ENCODE results near the gene HEMK1.

Gene HEMK1, protein sequence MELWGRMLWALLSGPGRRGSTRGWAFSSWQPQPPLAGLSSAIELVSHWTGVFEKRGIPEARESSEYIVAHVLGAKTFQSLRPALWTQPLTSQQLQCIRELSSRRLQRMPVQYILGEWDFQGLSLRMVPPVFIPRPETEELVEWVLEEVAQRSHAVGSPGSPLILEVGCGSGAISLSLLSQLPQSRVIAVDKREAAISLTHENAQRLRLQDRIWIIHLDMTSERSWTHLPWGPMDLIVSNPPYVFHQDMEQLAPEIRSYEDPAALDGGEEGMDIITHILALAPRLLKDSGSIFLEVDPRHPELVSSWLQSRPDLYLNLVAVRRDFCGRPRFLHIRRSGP

DNA sequence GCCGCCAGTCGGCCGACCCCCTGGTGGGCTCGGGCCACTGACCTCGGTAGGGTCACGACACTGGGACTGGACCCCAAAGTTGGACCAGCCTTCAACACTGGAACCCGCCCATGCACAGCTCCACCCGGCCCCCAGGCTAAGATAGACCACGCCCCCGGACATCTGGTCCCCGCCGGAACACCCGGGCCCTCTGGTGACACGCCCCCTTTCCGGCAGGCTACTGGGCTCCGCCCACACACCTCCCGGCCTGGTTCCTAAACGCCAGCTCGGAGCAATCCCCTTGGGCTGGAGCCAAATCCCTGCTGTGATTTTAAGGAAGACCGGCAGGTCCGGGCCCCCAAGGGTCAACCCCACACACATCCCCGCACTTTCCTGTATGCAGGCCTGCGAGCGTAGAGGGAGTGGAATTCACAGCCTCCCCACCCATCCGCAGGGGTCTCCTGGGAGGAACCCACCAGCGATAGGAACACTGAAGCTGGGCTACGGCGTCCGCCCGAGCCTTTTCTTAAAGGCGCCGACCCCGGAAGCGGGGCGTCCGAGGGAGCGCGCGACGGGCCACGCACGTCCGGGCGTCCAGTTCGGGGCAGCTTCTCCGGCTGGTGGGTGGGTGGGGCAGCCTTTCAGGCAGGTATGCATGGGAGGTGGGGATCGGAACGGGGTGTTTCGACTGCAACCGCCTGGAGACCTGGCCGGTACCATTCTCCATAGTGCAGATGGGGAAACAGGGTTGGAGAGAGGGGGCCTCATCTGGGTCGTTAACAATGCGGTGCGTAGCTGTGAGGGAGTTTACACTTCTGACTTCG, at the start of gene HEMK1:
Gene HEMK1, plus strand, starts transcription at position 576 of the 803 bp plus-strand sequence. CDS start 1,583 bp downstream, outside the sequence.
- peaks cover 0 to 16% (median 7%) of the 10 kb centered on the region in 3 donors for H3K36me3 ChIP-seq
- H3K27me3 ChIP-seq, result no peaks in the 10 kb centered on the region
- H3K4me3 ChIP-seq, result peak within 1 kb of the TSS; percentile 67 to 68
- H3K4me1 ChIP-seq, result peaks cover 0 to 38% (median 25%) of the 10 kb centered on the region in 4 donors
- intact Hi-C loops (cut with DNase I; ENCODE audit: low total_unique reads), result no loop called here
- peak; percentile 98 to 99 for DNase-seq
- TF ChIP-seq, protein P1, sequence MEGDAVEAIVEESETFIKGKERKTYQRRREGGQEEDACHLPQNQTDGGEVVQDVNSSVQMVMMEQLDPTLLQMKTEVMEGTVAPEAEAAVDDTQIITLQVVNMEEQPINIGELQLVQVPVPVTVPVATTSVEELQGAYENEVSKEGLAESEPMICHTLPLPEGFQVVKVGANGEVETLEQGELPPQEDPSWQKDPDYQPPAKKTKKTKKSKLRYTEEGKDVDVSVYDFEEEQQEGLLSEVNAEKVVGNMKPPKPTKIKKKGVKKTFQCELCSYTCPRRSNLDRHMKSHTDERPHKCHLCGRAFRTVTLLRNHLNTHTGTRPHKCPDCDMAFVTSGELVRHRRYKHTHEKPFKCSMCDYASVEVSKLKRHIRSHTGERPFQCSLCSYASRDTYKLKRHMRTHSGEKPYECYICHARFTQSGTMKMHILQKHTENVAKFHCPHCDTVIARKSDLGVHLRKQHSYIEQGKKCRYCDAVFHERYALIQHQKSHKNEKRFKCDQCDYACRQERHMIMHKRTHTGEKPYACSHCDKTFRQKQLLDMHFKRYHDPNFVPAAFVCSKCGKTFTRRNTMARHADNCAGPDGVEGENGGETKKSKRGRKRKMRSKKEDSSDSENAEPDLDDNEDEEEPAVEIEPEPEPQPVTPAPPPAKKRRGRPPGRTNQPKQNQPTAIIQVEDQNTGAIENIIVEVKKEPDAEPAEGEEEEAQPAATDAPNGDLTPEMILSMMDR (IDR thresholded peaks at IDR 0.05), result no peak
- H3K27ac ChIP-seq, result peak within 1 kb of the TSS; percentile 78 to 79
- H3K9me3 ChIP-seq, result no peaks in the 10 kb centered on the region

DNA sequence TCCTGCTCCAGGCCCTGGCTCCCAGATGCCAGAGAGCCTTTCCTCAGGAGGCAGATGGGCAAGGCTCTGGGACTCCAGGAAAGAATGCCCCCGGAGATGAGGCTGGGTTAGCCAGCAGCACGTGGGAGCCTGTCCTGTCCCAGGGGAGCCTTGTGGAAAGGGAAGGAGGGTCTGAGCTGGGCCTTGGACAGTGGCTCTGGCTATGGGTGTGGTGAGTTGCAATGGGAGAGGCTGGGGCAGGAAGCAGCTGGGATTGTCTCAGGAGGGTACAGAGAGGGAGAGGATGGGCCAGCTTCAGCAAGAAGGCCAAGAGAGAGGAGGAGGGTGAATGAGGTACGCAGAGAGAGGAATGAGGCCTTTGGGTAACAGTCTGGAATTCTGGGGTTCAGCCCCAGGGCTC, 48.5 kb upstream of the HEMK1 start:
- no peaks in the 10 kb centered on the region for H3K9me3 ChIP-seq
- DNase-seq, result no peak
- H3K4me1 ChIP-seq, result peaks cover 0 to 10% (median 7%) of the 10 kb centered on the region in 4 donors
- H3K36me3 ChIP-seq, result no peaks in the 10 kb centered on the region
- TF ChIP-seq, protein P1 (IDR thresholded peaks at IDR 0.05), result no peak
- H3K27me3 ChIP-seq, result peaks cover 0 to 8% of the 10 kb centered on the region in 2 donors
- H3K4me3 ChIP-seq, result no peak overlapping the region
- intact Hi-C loops (cut with DNase I; ENCODE audit: low total_unique reads), result no loop called here
- H3K27ac ChIP-seq, result no peak overlapping the region

DNA sequence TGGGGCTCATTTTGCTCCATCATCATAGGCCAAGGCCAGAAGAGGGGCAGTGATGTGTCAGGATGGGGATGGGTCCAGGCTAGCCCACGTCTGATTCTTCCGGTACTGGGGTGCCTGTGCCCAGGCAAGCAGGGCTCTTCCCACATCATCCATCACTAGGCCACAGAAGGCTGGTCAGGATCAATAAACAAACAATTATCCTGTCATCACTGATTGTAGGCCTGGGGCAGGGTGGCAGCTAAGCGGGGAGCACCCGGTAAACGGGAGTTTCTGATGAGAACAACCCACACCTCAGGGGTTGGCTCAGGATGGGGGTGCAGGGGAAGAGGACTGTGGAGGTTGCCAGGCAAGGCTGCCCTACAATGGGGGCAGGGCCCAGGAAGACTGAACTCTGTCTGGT, 47.8 kb upstream of the HEMK1 start:
- Histone ChIP-seq H3K4me1 (peaks cover 0 to 3% (median 1%) of the 10 kb centered on the region in 4 donors), H3K27ac (no peak overlapping the region), H3K9me3 (no peaks in the 10 kb centered on the region), H3K36me3 (no peaks in the 10 kb centered on the region), H3K4me3 (no peak overlapping the region), H3K27me3 (peaks cover 0 to 8% of the 10 kb centered on the region in 2 donors)
- TF ChIP-seq, protein P1 (IDR thresholded peaks at IDR 0.05), result no peak
- intact Hi-C loops (cut with DNase I; ENCODE audit: low total_unique reads), result no loop called here
- no peak for DNase-seq

DNA sequence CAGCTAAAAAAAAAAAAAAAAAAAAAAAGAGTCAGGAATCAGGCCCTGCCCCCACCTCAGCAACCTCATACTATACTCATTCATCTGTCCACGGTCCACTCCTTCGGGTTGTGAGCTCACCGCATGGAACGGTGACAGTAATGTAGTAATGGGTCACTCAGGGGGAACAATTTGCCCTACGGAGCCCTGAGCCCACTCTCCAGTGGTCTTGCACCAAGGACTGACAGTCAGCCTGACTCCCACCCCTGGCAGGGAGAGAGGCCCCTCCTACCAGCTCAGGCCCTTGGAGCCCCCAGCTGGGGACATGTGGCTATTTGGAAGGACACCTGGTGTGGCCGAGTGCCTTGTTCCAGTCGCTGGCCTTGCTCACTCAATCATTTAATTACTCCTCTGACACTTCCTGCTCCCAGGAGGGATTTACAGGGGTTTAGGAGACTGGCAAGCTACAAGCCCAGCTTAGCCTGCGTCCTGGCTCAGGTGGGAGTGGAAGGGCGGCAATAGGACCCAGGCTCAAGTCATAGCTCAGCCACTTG, 46.0 kb upstream of the HEMK1 start:
- Histone ChIP-seq H3K36me3 (no peaks in the 10 kb centered on the region), H3K4me3 (no peak overlapping the region), H3K9me3 (no peaks in the 10 kb centered on the region), H3K27me3 (peaks cover 0 to 8% of the 10 kb centered on the region in 2 donors), H3K4me1 (no peaks in the 10 kb centered on the region), H3K27ac (no peak overlapping the region)
- TF ChIP-seq, protein P1 (IDR thresholded peaks at IDR 0.05), result no peak
- intact Hi-C loops (cut with DNase I; ENCODE audit: low total_unique reads), result no loop called here
- DNase-seq, result no peak

DNA sequence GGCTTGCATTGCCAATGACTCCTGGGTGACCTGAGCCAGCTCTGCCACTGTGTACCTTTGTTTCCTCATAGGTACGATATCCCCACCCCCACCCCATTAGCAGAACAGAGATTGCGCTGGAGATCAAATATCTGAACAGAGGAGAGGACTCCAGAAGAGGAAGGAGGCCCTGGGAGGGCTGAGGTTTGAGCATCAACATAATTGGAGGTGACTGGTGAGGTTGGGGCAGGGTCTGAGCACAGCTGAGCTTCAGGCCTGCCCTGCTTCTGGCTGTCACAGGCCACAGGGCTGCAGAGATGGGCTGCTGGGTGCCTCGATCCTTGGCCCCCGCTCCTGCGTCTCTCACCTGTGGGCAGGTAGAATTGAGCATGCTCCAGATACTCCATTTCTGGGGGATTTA, 44.6 kb upstream of the HEMK1 start:
- DNase-seq, result no peak
- H3K4me1 ChIP-seq, result no peaks in the 10 kb centered on the region
- H3K27ac ChIP-seq, result no peak overlapping the region
- no peak overlapping the region for H3K4me3 ChIP-seq
- TF ChIP-seq, protein P1 (IDR thresholded peaks at IDR 0.05), result no peak
- no peaks in the 10 kb centered on the region for H3K36me3 ChIP-seq
- H3K27me3 ChIP-seq, result peaks cover 0 to 8% of the 10 kb centered on the region in 2 donors
- intact Hi-C loops (cut with DNase I; ENCODE audit: low total_unique reads), result no loop called here
- no peaks in the 10 kb centered on the region for H3K9me3 ChIP-seq
